OCI-LY7 (cell line): ENCODE measurements around the gene RALA. TPM values are rescaled to one million over a fixed set of nuclear protein-coding genes. Genes with fewer than 3 reads are reported as not detected.

ENCODE experiments used
- BruUV-seq: library from RNA; stranded (reverse); fragments of 400-500 nt; replicated peaks from 2 replicates; lab custom pipeline; 2021; lab: Mats Ljungman, UMichigan
- CTCF ChIA-PET: fragments of 300-600 bp; sonication (Branson Sonifier 250); formaldehyde crosslinking; loops from one replicate; lab custom pipeline; 2022; ENCODE audit warnings: antibody characterized with exemption; ENCODE audit not compliant: unreplicated experiment; lab: Charles Lee
- POLR2A ChIA-PET: fragments of 300-600 bp; sonication (Branson Sonifier 250); formaldehyde crosslinking; loops from one replicate; lab custom pipeline; 2022; ENCODE audit warnings: antibody characterized with exemption; lab: Charles Lee
- DNase-seq: peaks from one replicate; pipeline ENCODE4 v3.0.0-alpha.2; 2015; ENCODE audit warnings: low spot score
- H2AFZ ChIP-seq: fragments of 200-600 bp; sonication (generic), shearing (Covaris generic); 2 replicates; pipeline ENCODE4 v1.6.1; 2014; ENCODE audit warnings: mild to moderate bottlenecking, antibody characterized with exemption, low read length, moderate library complexity
- H3K27ac ChIP-seq: fragments of 200-600 bp; sonication (generic); 2 replicates; pipeline ENCODE4 v1.5.1; 2014; ENCODE audit warnings: mixed run types, low read depth, mild to moderate bottlenecking, moderate library complexity, low read length, inconsistent platforms; ENCODE audit not compliant: poor library complexity, severe bottlenecking
- H3K36me3 ChIP-seq: fragments of 200-600 bp; sonication (generic); 2 replicates; pipeline ENCODE4 v1.6.1; 2014; ENCODE audit warnings: mild to moderate bottlenecking, antibody characterized with exemption, low read length, moderate library complexity, mixed read lengths; ENCODE audit not compliant: insufficient read depth
- H3K4me1 ChIP-seq: fragments of 200-600 bp; sonication (generic); 2 replicates; pipeline ENCODE4 v1.5.1; 2014; ENCODE audit warnings: mild to moderate bottlenecking, low read length; ENCODE audit not compliant: insufficient read depth, poor library complexity, severe bottlenecking
- H3K4me2 ChIP-seq: fragments of 200-600 bp; sonication (generic); 2 replicates; pipeline ENCODE4 v1.6.1; 2014; ENCODE audit warnings: mild to moderate bottlenecking, low read length
- H3K4me3 ChIP-seq: fragments of 200-600 bp; sonication (generic); 2 replicates; pipeline ENCODE4 v1.5.1; 2014; ENCODE audit warnings: mild to moderate bottlenecking, low read depth, low read length; ENCODE audit not compliant: poor library complexity, severe bottlenecking
- H3K79me2 ChIP-seq: fragments of 200-600 bp; sonication (generic); 2 replicates; pipeline ENCODE4 v1.6.1; 2016; ENCODE audit warnings: low read depth, mild to moderate bottlenecking, low read length, moderate library complexity, mixed read lengths; ENCODE audit not compliant: insufficient read depth
- H3K9me2 ChIP-seq: fragments of 200-600 bp; sonication (generic); 2 replicates; pipeline ENCODE4 v1.6.1; 2016; ENCODE audit warnings: mild to moderate bottlenecking, low read length, mixed read lengths; ENCODE audit not compliant: insufficient read depth
- H3K9me3 ChIP-seq: fragments of 200-600 bp; sonication (generic); 2 replicates; pipeline ENCODE4 v1.6.1; 2014; ENCODE audit warnings: mild to moderate bottlenecking, mixed run types, low read length, mixed read lengths
- H4K20me1 ChIP-seq: fragments of 200-600 bp; sonication (generic); 2 replicates; pipeline ENCODE4 v1.6.1; 2014; ENCODE audit warnings: mild to moderate bottlenecking, antibody characterized with exemption, low read length, moderate library complexity, mixed read lengths; ENCODE audit not compliant: insufficient read depth
- EZH2phosphoT487 ChIP-seq: fragments of 200-600 bp; sonication (generic); IDR thresholded peaks from 2 replicates; pipeline ENCODE4 v1.6.1; 2018; ENCODE audit warnings: low read depth, borderline replicate concordance, mild to moderate bottlenecking, mixed run types, antibody characterized with exemption, low read length, moderate library complexity, mixed read lengths
- intact Hi-C: fragments of 100-400 bp; cut with micrococcal nuclease; formaldehyde crosslinking; loops from one replicate; pipeline ENCODE4 v1.10.0; 2022; ENCODE audit not compliant: unreplicated experiment
- total RNA-seq, 2 experiments: library from RNA; depleted of rRNA in 1 of 2; stranded (reverse); fragments of >200 nt in 1 of 2; shearing (Covaris generic) in 1 of 2; gene quantifications; 2 replicates each; pipeline ENCODE4 v1.2.3, GENCODE V29; 2014 to 2022
- TF ChIP-seq, protein P1 (sequence below): fragments of 200-600 bp; sonication (generic); conservative IDR thresholded peaks from 2 replicates; pipeline ENCODE4 v1.5.1; 2014; ENCODE audit warnings: mild to moderate bottlenecking, antibody characterized with exemption, low read length, moderate library complexity, mixed read lengths

RALA gene
- total RNA-seq, 2 experiments from 2014 or later, result 6.4 to 31.0 TPM

GRCh38 chr7:39697483-39697882 lies 74.1 kb downstream of the RALA start:
- DNase-seq, result no peak
- Histone ChIP-seq H3K4me3 (no peak overlapping the region), H3K79me2 (no peaks in the 10 kb centered on the region), H3K4me2 (no peak overlapping the region), H4K20me1 (no peaks in the 10 kb centered on the region), H3K9me2 (no peaks in the 10 kb centered on the region), H2AFZ (no peak overlapping the region), H3K9me3 (no peaks in the 10 kb centered on the region), H3K27ac (no peak overlapping the region), H3K4me1 (no peaks in the 10 kb centered on the region), H3K36me3 (peaks cover 36% of the 10 kb centered on the region)
- POLR2A ChIA-PET, result interaction anchor here (1.0 kb wide), 1 partner anchor 21 kb away, joined by 7 read pairs; no protein-coding TSS in a partner anchor
- BruUV-seq, result no TSS peak
- CTCF ChIA-PET, result no interaction called here
- intact Hi-C loops, result no loop called here
- TF ChIP-seq EZH2phosphoT487, result no peak
- TF ChIP-seq, protein P1, sequence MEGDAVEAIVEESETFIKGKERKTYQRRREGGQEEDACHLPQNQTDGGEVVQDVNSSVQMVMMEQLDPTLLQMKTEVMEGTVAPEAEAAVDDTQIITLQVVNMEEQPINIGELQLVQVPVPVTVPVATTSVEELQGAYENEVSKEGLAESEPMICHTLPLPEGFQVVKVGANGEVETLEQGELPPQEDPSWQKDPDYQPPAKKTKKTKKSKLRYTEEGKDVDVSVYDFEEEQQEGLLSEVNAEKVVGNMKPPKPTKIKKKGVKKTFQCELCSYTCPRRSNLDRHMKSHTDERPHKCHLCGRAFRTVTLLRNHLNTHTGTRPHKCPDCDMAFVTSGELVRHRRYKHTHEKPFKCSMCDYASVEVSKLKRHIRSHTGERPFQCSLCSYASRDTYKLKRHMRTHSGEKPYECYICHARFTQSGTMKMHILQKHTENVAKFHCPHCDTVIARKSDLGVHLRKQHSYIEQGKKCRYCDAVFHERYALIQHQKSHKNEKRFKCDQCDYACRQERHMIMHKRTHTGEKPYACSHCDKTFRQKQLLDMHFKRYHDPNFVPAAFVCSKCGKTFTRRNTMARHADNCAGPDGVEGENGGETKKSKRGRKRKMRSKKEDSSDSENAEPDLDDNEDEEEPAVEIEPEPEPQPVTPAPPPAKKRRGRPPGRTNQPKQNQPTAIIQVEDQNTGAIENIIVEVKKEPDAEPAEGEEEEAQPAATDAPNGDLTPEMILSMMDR, result no peak

DNA sequence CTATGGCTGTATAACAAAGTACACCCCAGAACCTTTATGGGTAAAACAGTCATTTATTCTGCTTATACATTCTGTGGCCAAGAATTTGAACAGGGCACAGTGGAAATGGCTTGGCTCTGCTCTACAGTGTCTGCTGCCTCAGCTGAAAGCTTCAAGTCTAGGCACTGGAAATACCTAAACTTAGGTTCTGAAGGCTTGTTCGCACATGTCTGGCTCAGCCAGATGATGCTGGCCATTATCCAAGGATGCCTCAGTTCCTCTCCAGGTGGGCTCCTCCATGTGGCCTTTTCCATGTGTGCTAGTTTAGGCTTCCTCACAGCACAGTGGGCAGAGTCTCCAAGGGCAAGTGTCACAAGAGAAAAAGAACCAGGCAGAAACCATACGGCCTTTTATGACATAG lies 76.8 kb downstream of the RALA start:
- Histone ChIP-seq H3K27ac (no peak overlapping the region), H3K4me1 (no peaks in the 10 kb centered on the region), H3K36me3 (peaks cover 33% of the 10 kb centered on the region), H3K4me2 (no peak overlapping the region), H2AFZ (no peak overlapping the region), H3K9me3 (no peaks in the 10 kb centered on the region), H3K4me3 (no peak overlapping the region), H4K20me1 (no peaks in the 10 kb centered on the region), H3K9me2 (no peaks in the 10 kb centered on the region), H3K79me2 (no peaks in the 10 kb centered on the region)
- DNase-seq, result no peak
- ChIA-PET CTCF (no interaction called here), POLR2A (no interaction called here)
- BruUV-seq, result no TSS peak
- TF ChIP-seq EZH2phosphoT487, result no peak
- intact Hi-C loops, result no loop called here

- Histone ChIP-seq H3K36me3 (peaks cover 31% of the 10 kb centered on the region), H3K9me3 (no peaks in the 10 kb centered on the region), H2AFZ (no peak overlapping the region), H3K27ac (no peak overlapping the region), H3K79me2 (no peaks in the 10 kb centered on the region), H4K20me1 (no peaks in the 10 kb centered on the region), H3K9me2 (no peaks in the 10 kb centered on the region), H3K4me3 (no peak overlapping the region), H3K4me2 (no peak overlapping the region), H3K4me1 (no peaks in the 10 kb centered on the region)
- intact Hi-C loops, result no loop called here
- ChIA-PET POLR2A (interaction anchor here (1.1 kb wide), 1 partner anchor 60 kb away, joined by 4 read pairs; no protein-coding TSS in a partner anchor), CTCF (no interaction called here)
- no TSS peak for BruUV-seq
- TF ChIP-seq, protein P1, result no peak
- no peak for TF ChIP-seq EZH2phosphoT487
- DNase-seq, result no peak
Measured at GRCh38 chr7:39700932-39701331, 77.6 kb downstream of the RALA start.
